COR-L47 (cell line): ENCODE results near the gene TCTN2.

Source experiments
- DNase-seq: peaks from one replicate; lab custom pipeline; 2025; lab: John Stamatoyannopoulos, UW

TCTN2 gene

DNA sequence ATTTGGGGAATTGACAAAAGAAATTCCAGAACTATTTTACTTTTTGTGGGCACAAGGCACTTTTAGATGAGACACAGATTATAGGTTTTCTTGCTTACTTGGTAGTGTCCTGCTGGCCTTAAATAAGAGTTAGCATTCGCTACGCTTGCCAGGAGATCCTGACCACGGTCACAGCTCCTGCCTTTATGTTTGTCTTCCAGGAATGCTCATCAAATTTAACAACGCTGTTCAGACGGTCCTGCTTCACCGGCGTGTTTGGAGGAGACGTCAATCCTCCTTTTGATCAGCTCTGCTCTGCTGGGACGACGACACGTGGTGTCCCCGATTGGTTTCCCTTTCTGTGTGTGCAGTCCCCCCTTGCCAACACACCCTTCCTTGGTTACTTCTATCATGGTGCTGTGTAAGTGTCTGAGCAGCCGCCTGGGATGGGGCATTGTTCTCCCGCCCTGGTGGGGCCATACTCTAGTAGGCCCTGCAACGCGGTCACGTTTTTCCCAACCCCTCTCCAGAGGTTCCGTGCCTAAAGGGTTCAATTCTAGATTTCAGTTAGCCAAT lies 15.8 kb downstream of the TCTN2 start:
- no peak for DNase-seq

DNA sequence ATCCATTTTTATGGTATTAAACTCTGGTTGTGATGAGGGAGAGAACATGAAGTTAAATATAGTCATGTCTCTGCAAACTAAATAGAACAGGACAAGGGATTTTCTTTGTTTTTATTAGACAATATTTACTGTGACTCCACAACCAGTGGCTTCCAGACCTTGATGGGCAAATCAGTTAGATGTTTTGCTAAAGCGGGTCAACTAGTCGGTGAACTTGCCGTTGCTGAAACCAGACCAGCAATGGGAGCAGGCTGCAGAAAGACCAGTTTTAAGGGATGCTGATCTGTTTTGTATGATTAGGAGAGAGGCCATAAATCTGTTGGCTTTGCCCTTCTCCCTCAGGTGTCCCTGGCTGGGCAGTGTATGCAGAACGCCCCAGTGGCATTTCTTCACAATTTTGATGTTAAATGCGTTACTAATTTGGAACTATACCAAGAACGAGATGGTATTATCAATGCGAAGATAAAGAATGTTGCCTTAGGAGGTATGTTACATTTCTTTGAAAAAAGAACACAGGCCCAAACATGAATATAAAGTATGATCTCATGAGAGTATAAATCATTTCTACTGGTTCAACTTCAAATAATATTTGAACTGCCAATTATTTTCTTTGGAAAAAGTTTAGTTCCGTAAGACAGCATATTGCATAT lies 19.4 kb downstream of the TCTN2 start:
- no peak for DNase-seq

DNA sequence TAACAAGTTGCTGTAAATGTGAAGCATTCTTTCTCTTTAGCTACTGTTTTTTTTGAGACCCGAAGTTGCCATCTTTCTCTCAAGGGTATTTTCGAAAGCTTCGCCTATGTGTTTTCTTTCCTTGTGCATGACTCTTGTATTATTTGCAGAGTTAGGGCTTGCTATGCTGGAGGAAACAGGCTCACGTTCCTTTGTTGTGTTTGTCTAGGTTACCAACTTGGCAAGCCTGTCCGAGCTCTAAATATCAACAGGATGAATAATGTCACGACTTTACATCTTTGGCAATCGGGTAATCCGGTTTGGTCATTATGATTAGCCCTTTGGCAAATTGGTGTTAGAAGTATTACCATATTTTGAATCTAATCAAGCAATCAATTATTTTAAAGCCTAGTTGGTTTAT lies 25.3 kb downstream of the TCTN2 start:
- no peak for DNase-seq

DNA sequence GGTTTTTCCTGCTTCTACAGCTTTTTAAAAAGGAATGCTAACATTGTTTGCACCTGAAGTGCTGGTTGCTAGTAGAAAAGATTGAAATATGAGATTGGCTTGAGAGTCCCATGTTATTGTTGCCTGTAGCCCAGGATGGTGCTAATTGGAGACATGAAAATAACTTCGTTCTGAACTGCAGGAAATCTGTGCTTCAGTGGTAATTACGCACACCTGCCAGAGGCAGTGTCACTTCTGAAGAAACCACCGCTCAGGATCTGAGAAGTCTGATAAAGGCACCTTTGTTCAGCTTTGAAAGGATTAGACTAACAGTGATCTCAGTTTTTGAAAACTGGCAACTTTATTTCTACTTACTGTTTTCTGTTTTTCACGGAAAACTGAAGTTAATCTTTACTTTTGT lies 25.7 kb downstream of the TCTN2 start:
- DNase-seq, result no peak

DNA sequence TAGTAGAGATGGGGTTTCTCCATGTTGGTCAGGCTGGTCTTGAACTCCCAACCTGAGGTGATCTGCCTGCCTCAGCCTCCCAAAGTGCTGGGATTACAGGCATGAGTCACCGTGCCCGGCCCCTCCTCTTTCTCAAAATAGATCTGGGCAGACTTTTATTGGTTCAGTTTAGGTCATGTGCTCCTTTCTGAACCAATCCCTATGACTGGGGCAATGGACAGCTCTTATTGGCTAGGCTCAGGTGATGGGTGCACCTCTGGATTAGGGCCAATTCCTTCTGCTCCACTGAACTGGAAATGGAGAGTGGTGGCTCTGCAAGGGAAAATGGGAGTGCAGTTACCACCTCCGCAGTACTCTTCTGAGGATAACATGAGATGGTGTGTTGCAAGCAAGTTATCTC lies 35.0 kb downstream of the TCTN2 start:
- no peak for DNase-seq

DNA sequence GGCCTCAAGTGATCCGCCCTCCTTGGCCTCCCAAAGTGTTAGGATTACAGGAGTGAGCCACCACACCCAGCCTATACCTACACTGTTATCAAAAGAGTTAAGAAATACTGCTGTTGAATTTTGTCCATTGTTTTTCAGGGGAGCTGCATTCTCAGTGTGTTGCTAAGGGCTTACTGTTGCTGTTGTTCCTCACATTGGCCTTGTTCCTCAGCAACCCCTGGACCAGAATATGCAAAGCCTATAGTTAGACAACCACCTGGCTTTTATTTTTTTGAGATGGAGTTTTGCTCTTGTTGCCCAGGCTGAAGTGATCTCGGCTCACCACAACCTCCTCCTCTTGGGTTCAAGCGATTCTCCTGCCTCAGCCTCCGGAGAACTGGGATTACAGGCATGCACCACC lies 36.6 kb downstream of the TCTN2 start:
- no peak for DNase-seq

DNA sequence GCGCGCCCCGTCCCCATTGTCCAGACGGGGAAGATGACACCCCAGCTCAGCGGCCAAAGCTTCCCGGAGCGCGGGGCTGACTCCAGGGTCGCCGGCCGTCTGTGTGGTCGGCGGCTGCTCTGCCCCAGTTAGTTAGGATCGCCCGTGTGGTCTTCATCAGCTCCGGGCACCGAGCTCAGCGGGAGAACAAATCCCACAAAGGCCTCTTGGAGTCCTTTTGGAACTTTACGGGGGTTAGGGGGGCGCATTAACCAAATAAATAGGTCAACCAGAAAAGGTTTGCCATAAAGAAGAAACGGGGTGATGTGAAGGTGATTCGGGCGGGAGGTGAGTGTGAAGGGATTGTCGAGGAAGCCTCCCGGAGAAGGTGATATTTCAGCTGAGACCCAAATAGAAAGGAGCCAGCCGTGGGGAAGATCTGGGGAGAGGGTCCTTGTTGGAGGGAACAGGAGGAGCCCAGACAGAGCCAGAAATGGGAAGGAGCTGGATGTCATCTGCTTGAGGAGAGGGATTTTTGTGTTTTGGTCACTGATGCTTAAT lies 41.9 kb downstream of the TCTN2 start:
- no peak for DNase-seq

DNA sequence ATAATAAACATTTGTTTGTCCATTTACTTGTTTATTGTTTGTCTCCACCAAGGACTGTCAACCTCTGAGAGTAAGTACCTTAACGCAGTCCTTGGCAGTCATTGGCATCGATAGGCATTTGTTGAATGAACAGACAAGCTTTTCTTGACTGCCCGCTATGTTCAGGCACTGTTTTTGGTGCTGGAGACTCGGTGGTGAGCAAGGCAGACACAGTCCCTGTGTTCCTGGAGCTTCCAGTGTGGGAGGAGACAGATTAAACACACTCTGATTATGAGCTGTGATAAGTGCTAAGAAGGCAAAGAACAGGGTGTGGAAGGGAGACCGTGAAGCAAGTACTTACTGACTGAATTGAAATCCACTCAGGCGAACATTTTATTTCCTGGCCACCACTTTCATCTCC lies 42.5 kb downstream of the TCTN2 start:
- DNase-seq, result no peak

DNA sequence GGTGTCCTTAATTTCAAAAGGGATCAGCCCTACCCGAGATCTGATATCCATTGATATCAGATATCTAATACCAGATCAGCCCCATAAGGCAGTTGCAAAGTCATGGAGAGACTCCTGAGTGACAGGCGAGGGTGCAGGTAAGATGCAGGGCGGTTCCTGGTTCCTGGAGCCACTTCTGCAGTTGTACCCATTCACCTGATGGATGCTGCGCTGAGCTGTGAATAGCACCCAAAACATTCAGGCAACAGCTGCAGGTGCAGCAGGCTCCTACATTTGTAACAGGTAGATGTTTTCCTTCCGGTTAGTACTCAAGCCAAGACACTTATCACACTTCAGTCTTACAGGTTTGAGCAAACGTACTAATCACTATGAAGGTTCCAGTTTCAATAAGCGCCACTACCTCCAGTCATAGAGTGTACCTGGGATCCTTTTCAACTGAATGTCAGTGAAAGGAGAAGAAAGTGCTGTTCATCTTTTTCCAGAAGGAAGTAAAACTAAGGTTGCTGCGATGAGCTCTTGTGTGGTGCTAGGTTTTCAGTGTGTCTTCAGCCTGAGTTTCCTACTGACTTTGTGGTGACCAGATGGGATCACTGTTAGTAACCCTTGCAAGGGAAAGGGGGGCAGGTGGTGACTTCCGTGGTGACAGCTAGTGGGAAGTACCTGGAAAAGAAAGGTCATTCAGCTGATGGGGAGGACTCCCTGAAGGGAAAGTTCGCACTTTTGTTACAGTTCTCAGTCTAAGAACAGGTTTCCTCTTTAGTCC lies 43.1 kb downstream of the TCTN2 start:
- no peak for DNase-seq

DNA sequence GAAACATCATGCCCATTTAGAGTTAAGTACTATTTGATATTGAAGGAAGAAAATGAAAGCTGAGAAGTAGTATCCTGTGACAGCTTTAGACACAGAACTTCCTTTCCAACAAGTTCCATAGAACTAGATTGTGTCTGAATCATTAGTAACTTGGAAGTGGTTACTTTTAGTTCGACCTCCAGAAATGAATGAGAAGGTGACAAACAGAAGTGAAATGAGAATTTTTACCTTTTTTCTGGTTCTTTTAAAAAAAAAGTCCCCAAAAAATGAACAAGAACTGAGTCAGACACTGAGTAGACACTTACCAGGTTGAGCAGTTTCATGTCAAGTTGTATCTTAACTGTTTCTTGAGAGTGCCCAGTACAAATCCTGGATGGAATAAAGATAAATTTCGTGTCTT lies 44.3 kb downstream of the TCTN2 start:
- DNase-seq, result no peak

DNA sequence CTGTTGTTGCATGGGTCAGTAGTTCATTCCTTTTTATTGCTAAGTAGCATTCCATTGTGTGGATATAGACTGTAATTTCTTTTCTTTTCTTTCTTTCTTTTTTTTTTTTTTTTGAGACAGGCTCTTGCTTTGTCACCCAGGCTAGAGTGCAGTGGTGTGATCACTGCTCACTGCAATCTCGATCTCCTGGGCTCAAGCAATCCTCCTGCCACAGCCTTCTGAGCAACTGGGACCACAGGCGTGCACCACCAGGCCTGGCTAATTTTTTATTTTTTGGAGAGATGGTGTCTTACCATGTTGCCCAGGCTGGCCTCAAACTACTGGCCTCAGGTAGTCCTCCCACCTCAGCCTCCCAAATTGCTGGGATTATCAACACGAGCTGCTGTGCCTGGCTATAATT lies 46.4 kb downstream of the TCTN2 start:
- DNase-seq, result no peak

DNA sequence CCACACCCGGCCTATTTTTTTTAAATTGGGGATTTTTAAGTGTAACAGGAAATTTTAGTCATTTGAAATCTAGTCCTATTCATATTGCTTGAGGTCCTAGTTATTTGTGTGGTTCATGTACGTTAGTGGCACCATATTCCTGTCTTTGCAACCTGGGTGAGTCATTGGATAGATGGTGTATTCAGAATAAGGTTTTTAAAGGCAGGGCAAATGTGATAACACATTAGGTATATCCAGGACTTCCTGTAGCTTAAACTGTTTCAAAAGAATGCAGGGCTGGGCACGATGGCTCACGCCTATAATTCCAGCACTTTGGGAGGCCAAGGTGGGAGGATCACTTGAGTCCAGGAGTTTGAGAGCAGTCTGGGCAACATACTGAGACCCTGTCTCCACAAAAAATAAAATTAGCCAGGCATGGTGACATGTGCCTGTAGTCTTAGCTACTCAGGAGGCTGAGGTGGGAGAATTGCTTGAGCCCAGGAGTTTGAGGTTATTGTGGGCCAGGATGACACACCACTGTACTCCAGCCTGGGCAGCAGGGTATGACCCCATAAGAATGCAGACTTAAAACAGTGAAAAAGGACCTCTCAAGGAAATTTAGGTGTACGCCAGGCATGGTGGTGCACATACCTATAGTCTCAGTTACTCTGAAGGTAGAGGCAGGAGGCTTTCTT lies 49.4 kb downstream of the TCTN2 start:
- DNase-seq, result no peak

DNA sequence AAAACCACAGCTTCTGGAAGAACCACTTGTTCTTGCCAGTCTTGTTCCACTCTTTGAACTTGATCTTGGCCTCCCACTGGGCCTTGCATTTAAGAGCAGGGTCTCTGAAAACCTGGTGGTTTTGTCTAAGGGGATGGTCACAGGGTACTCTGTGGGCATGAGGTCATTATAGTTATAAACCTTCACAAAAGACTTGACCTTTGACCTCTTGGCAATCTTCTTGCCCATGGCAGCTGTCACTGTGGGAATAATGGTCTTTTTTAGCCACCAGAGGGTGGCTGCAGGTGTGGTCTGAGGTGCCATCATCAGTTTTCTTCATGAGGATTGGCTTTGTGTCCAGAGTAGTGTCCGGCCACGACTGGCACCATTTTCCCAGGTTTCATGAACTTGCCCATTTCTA lies 50.3 kb downstream of the TCTN2 start:
- no peak for DNase-seq

DNA sequence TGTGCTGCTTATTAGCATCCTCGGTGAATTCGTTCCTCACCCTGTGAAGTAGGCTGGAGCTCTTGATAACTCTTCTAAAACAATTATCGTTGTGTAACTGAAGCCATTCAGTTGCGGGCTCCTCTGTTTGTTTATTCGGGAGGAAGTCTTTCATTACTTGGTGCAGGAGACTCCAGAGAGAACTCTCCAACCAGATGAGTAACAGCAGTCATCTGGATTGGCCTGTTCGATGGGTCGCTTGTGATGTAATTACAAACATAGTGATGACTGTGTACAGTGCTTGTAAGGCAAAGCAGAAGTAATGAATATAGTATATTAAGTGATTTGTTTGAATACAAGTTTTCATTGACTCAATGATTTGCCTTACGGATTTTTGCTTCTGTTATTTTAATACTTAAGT lies 52.1 kb downstream of the TCTN2 start:
- no peak for DNase-seq

DNA sequence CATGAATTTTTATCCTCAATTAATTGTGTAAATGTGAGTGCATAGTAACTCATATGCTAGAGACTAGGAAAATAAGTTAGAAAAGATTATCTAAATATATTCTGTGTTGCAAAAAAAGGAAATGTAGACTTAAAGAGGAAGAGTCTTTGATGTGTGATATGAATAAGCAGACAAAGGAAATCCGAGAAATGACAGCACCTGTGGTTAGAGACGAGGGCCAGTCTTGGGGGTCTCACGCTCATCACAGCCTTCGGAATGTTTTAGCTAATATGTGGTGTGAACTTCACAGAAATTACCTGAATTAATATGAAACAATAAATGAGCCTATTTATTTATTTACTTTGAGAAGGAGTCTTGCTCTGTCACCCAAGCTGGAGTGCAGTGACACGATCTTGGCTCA lies 52.9 kb downstream of the TCTN2 start:
- no peak for DNase-seq

DNA sequence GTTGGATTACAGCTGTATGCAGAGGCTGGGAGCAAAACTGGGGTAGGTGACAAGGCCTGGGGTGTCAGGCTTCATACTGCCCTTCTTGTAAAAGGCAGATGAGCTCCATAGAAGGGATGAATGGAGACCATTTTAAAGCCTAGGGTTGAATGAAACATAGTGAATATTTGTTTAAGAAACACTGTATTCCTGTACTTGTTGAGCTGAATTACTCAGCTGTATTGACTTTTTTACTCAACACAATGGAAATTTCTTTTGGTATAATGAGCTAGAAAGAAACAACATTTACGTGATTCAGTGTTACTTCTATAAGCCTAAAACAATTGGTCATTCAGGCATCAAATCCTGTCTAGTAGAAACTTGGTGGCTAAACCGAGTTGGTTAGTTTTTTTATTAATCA lies 55.3 kb downstream of the TCTN2 start:
- DNase-seq, result no peak

DNA sequence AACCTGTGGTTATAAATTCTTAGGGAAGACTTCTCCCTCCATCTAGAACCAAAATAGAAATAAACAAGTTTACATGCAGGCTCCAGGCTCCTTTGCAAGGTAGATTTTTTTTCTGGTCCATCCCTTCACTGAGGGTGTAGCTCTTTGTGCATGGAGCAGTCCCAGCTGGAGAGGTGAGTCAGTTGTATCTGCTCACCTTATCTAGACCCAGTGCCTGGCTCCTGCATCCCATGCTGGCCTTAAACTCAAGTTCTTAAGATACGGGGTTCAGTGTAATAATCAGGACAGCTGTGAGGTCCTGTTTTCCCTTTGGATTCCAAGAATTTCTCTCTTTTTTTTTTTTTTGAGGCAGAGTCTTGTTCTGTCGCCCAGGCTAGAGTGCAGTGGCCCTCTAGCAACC lies 56.0 kb downstream of the TCTN2 start:
- DNase-seq, result no peak

DNA sequence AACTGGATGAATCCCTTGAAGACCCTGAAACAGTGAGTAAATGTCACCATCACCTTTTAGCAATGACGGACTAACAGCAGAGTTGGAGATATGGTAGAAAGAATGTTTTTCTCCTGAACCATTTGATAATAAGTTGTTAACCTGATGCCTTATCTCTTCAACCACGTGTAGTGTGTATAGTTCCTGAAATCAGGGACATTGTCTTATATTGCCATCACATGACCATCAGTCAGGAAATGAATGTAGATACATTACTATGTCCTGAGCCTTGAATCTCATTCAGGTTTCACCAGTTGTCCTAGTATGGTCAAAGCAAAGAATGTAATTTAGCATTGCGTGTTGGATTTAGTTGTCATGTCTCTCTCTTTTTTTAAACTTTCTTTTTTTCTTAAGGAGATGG lies 57.0 kb downstream of the TCTN2 start:
- no peak for DNase-seq

DNA sequence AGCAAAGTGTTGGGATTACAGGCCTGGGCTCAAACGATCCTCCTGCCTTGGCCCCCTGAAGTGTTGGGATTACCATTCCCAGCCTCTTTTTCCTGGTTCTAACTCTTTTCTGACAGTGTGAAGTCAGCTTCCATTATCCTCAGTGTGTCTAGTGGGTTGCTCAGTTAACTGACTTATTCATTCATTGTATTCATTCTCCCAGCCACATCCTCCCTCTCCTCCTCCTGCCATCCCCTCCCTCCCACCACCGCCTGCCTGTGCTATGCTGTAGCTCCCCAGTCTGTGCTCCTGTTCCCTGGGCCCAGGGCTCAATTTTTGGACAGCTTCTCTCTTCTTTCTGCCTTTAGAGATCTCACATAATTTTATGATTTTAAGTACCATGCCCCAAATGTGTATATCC lies 60.7 kb downstream of the TCTN2 start:
- DNase-seq, result no peak

DNA sequence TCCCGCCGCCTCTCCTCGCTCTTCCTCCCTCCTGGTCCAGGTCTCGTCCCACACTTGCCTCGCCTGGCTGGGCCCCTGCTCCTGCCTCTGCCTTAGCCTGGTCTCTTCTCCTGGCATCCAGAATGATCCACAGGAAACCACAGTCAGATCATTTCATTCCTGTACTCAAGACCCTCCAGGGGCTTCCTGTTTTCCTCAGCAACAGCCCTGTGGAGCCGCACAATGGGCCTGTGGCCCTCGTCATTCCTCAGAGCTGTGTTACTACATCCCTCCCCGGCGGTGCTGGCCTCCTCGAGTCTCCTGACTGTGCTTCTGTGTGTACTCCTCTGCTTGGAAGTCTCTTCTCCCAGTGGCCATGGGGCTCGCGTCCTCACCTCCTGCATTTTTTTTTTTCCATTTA lies 61.3 kb downstream of the TCTN2 start:
- no peak for DNase-seq

DNA sequence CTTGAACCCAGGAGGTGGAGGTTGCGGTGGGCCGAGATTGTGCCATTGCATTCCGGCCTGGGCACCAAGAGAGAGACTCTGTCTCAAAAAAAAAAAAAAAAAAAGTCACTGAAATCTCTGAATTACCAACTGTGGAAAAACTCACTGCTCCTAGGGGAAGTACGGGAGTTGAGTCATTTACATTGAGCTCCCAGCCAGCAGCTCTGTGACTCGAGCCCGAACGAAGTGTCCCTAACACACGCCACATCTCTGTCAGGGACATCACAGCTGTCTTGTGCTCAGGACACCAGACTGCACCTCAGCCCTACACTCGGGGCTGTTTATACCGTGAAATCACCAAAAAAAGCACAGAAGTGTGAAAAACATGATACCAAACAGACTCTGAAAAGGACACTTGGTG lies 62.3 kb downstream of the TCTN2 start:
- DNase-seq, result no peak

DNA sequence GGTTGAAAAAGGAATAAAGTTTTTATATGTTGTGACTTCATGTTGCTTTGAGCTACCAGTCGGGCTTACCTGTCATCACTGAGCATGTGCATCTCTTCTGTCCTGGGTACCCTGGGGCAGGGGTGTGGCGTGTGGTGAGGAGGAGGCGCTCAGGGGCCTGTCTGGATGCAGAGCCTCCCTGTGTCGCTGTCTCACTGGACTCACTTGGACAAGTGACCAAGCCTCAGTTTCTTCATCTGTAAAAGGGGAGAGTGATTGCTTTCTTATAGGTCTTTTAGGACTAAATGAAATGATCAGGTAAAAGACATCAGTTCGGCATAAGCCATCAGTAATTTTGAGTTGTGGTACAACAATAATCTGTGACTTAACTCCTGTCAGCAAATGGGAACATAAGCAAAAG lies 63.4 kb downstream of the TCTN2 start:
- DNase-seq, result no peak
